Measurements from ENCODE around the gene ST3GAL5. TPM values are rescaled to one million over a fixed set of nuclear protein-coding genes. Genes with fewer than 3 reads are reported as not detected.
A peak's percentile ranks its signal among the peaks of the same experiment; 100 is the strongest.

ST3GAL5 gene
- total RNA-seq, 4 donors from 2014 or later: 139 to 199 (median 156) TPM

- Histone ChIP-seq H3K36me3 (peaks cover 11 to 23% of the 10 kb centered on the region in 2 donors), H3K9me3 (no peaks in the 10 kb centered on the region), H3K27me3 (no peaks in the 10 kb centered on the region), H3K4me1 (peaks cover 12 to 23% of the 10 kb centered on the region in 2 donors), H3K4me3 (replicated peaks in 1 of 3) (no peak overlapping the region), H3K27ac (peak overlapping the region; percentile 63 to 72 (median 64))
- TF ChIP-seq POLR2A (IDR thresholded peaks at IDR 0.05) (no peak), CTCF (IDR thresholded peaks at IDR 0.05) (no peak)
- 32 to 33% methylated on average over 3 of the region's 3 CpGs for WGBS, 2 donors
- DNase-seq: peak; percentile 78 to 83
- intact Hi-C loops (cut with DNase I): no loop called here
Measured at GRCh38 chr2:85858841-85859240, 29.9 kb downstream of the ST3GAL5 start.

GRCh38 chr2:85854897-85855296 is 33.9 kb downstream of the ST3GAL5 start:
- Histone ChIP-seq H3K36me3 (peaks cover 25 to 32% of the 10 kb centered on the region in 2 donors), H3K27ac (no peak overlapping the region), H3K4me3 (replicated peaks in 1 of 3) (no peak overlapping the region), H3K9me3 (no peaks in the 10 kb centered on the region), H3K27me3 (no peaks in the 10 kb centered on the region), H3K4me1 (peaks cover 16 to 31% of the 10 kb centered on the region in 2 donors)
- intact Hi-C loops (cut with DNase I): no loop called here
- TF ChIP-seq CTCF (IDR thresholded peaks at IDR 0.05) (no peak), POLR2A (IDR thresholded peaks at IDR 0.05) (no peak)
- DNase-seq: no peak
- WGBS, 2 donors: 92 to 93% methylated on average over 4 of the region's 4 CpGs

GRCh38 chr2:85854166-85854509 is 34.7 kb downstream of the ST3GAL5 start:
- Histone ChIP-seq H3K4me1 (peaks cover 9 to 23% of the 10 kb centered on the region in 2 donors), H3K27me3 (no peaks in the 10 kb centered on the region), H3K36me3 (peaks cover 25 to 32% of the 10 kb centered on the region in 2 donors), H3K9me3 (no peaks in the 10 kb centered on the region), H3K27ac (peak overlapping the region in 2 of 3 donors; percentile 42 to 68), H3K4me3 (replicated peaks in 1 of 3) (no peak overlapping the region)
- TF ChIP-seq POLR2A (IDR thresholded peaks at IDR 0.05) (no peak), CTCF (IDR thresholded peaks at IDR 0.05) (no peak)
- intact Hi-C loops (cut with DNase I): no loop called here
- 87 to 96% methylated on average over 3 of the region's 3 CpGs for WGBS, 2 donors
- no peak for DNase-seq

- H3K27ac ChIP-seq: peak overlapping the region; percentile 20 to 68 (median 42)
- no peaks in the 10 kb centered on the region for H3K27me3 ChIP-seq
- 47 to 58% methylated on average over 10 of the region's 10 CpGs for WGBS, 2 donors
- TF ChIP-seq POLR2A (IDR thresholded peaks at IDR 0.05) (no peak), CTCF (IDR thresholded peaks at IDR 0.05) (no peak)
- DNase-seq: peak; percentile 32 to 34
- intact Hi-C loops (cut with DNase I): no loop called here
- no peaks in the 10 kb centered on the region for H3K9me3 ChIP-seq
- H3K4me3 ChIP-seq (replicated peaks in 1 of 3): no peak overlapping the region
- peaks cover 25 to 32% of the 10 kb centered on the region in 2 donors for H3K36me3 ChIP-seq
- peaks cover 6 to 18% of the 10 kb centered on the region in 2 donors for H3K4me1 ChIP-seq
Measured at GRCh38 chr2:85853499-85854165, 35.2 kb downstream of the ST3GAL5 start.

GRCh38 chr2:85852937-85853498 is 35.8 kb downstream of the ST3GAL5 start:
- peaks cover 24 to 32% of the 10 kb centered on the region in 2 donors for H3K36me3 ChIP-seq
- no peak overlapping the region for H3K4me3 ChIP-seq (replicated peaks in 1 of 3)
- no peaks in the 10 kb centered on the region for H3K9me3 ChIP-seq
- no peaks in the 10 kb centered on the region for H3K27me3 ChIP-seq
- peak overlapping the region; percentile 20 to 68 (median 42) for H3K27ac ChIP-seq
- TF ChIP-seq CTCF (IDR thresholded peaks at IDR 0.05) (no peak), POLR2A (IDR thresholded peaks at IDR 0.05) (no peak)
- intact Hi-C loops (cut with DNase I): no loop called here
- peak; percentile 18 to 27 for DNase-seq
- WGBS, 2 donors: 81 to 83% methylated on average over 11 of the region's 11 CpGs
- H3K4me1 ChIP-seq: peaks cover 4 to 15% of the 10 kb centered on the region in 2 donors
